Breast epithelium (tissue), 4 donors: ENCODE data around the gene OLFML2B. TPM values are rescaled to one million over a fixed set of nuclear protein-coding genes. Genes with fewer than 3 reads are reported as not detected.

ENCODE experiments used
- DNase-seq, 2 donors: peaks; one replicate each; pipeline ENCODE4 v3.0.0-alpha.2; 2019; ENCODE audit warnings: low spot score in 2 of 2
- H3K27ac ChIP-seq, 2 donors: fragments of 200-600 bp; sonication (generic) in 1 of 2; one replicate each; pipeline ENCODE4 v1.5.1; 2016 to 2019; ENCODE audit warnings: mild to moderate bottlenecking in 1 of 2
- H3K27me3 ChIP-seq, 2 donors: fragments of 200-600 bp; sonication (generic) in 1 of 2; one replicate each; pipeline versions ENCODE4 v1.5.1 to v1.6.0; 2017 to 2019; ENCODE audit warnings: control low read depth in 1 of 2, mild to moderate bottlenecking in 1 of 2
- H3K36me3 ChIP-seq: fragments of 200-600 bp; one replicate; pipeline ENCODE4 v1.5.1; 2019
- H3K4me1 ChIP-seq, 2 donors: fragments of 200-600 bp; sonication (generic); one replicate each; pipeline ENCODE4 v1.5.1; 2016 to 2019; ENCODE audit warnings: control low read depth in 1 of 2
- H3K4me3 ChIP-seq, 3 donors: fragments of 200-600 bp; sonication (generic); 1 replicate in 2 of 3; 2 replicates in 1 of 3; pipeline ENCODE4 v1.5.1; 2016 to 2019; ENCODE audit warnings: mild to moderate bottlenecking in 3 of 3, moderate library complexity in 2 of 3
- H3K9me3 ChIP-seq, 2 donors: fragments of 200-600 bp; sonication (generic) in 1 of 2; one replicate each; pipeline ENCODE4 v1.5.1; 2016 to 2019; ENCODE audit warnings: control low read depth in 1 of 2
- CTCF ChIP-seq, 3 donors: fragments of 450-650 bp; IDR thresholded peaks; one replicate each; pipeline ENCODE4 v1.5.1; 2016 to 2017; ENCODE audit warnings: antibody characterized with exemption in 3 of 3, mild to moderate bottlenecking in 3 of 3, moderate library complexity in 3 of 3
- POLR2A ChIP-seq: fragments of 450-650 bp; IDR thresholded peaks from one replicate; pipeline ENCODE4 v1.6.1; 2016; ENCODE audit warnings: antibody characterized with exemption, mild to moderate bottlenecking, moderate library complexity
- POLR2AphosphoS5 ChIP-seq, 3 donors: sonication (generic); formaldehyde crosslinking; IDR thresholded peaks; one replicate each; pipeline ENCODE4 v1.6.1; 2017; ENCODE audit warnings: antibody characterized with exemption in 3 of 3
- intact Hi-C: fragments of 100-400 bp; cut with DNase I; formaldehyde crosslinking; loops from one replicate; pipeline ENCODE4 v1.15.1; 2023; ENCODE audit warnings: low total_unique reads
- total RNA-seq, 3 donors: library from RNA; depleted of rRNA; stranded (reverse); fragments of >200 nt; gene quantifications; one replicate each; pipeline ENCODE4 v1.1.0, GENCODE V29; 2016

Gene OLFML2B
- total RNA-seq, 3 donors from 2014 or later = 5.2 to 9.6 (median 7.3) TPM

- H3K27me3 ChIP-seq = no peaks in the 10 kb centered on the region
- H3K4me3 ChIP-seq = no peak overlapping the region
- no peaks in the 10 kb centered on the region for H3K36me3 ChIP-seq
- no peak overlapping the region for H3K27ac ChIP-seq
- intact Hi-C loops = no loop called here
- no peak for DNase-seq
- TF ChIP-seq POLR2A = no peak
- TF ChIP-seq POLR2AphosphoS5 (IDR thresholded peaks at IDR 0.05) = no peak
- TF ChIP-seq CTCF (IDR thresholded peaks at IDR 0.05) = no peak
- no peaks in the 10 kb centered on the region for H3K9me3 ChIP-seq
- H3K4me1 ChIP-seq = no peaks in the 10 kb centered on the region
Measured at GRCh38 chr1:161943737-161944136, 79.9 kb downstream of the OLFML2B start.

GRCh38 chr1:161941726-161942436 lies 81.8 kb downstream of the OLFML2B start:
- no peaks in the 10 kb centered on the region for H3K27me3 ChIP-seq
- H3K9me3 ChIP-seq = no peaks in the 10 kb centered on the region
- no peak for DNase-seq
- H3K36me3 ChIP-seq = no peaks in the 10 kb centered on the region
- intact Hi-C loops = no loop called here
- no peak overlapping the region for H3K4me3 ChIP-seq
- no peaks in the 10 kb centered on the region for H3K4me1 ChIP-seq
- no peak overlapping the region for H3K27ac ChIP-seq
- TF ChIP-seq POLR2AphosphoS5 (IDR thresholded peaks at IDR 0.05) = no peak
- TF ChIP-seq POLR2A = no peak
- no peak for TF ChIP-seq CTCF (IDR thresholded peaks at IDR 0.05)

GRCh38 chr1:161940866-161941591 lies 82.6 kb downstream of the OLFML2B start:
- Histone ChIP-seq H3K27me3 (no peaks in the 10 kb centered on the region), H3K9me3 (no peaks in the 10 kb centered on the region), H3K27ac (no peak overlapping the region), H3K4me3 (no peak overlapping the region), H3K36me3 (no peaks in the 10 kb centered on the region), H3K4me1 (no peaks in the 10 kb centered on the region)
- TF ChIP-seq POLR2A = no peak
- no peak for TF ChIP-seq POLR2AphosphoS5 (IDR thresholded peaks at IDR 0.05)
- TF ChIP-seq CTCF (IDR thresholded peaks at IDR 0.05) = no peak
- intact Hi-C loops = no loop called here
- DNase-seq = no peak

GRCh38 chr1:161936786-161937185 lies 86.9 kb downstream of the OLFML2B start:
- H3K4me1 ChIP-seq = no peaks in the 10 kb centered on the region
- H3K36me3 ChIP-seq = no peaks in the 10 kb centered on the region
- DNase-seq = no peak
- no peak for TF ChIP-seq POLR2AphosphoS5 (IDR thresholded peaks at IDR 0.05)
- TF ChIP-seq POLR2A = no peak
- TF ChIP-seq CTCF (IDR thresholded peaks at IDR 0.05) = no peak
- intact Hi-C loops = no loop called here
- no peak overlapping the region for H3K27ac ChIP-seq
- no peaks in the 10 kb centered on the region for H3K27me3 ChIP-seq
- H3K9me3 ChIP-seq = no peaks in the 10 kb centered on the region
- no peak overlapping the region for H3K4me3 ChIP-seq

GRCh38 chr1:161935264-161935663 lies 88.4 kb downstream of the OLFML2B start:
- H3K4me3 ChIP-seq = no peak overlapping the region
- DNase-seq = no peak
- no peaks in the 10 kb centered on the region for H3K9me3 ChIP-seq
- intact Hi-C loops = no loop called here
- no peaks in the 10 kb centered on the region for H3K36me3 ChIP-seq
- no peak overlapping the region for H3K27ac ChIP-seq
- H3K27me3 ChIP-seq = no peaks in the 10 kb centered on the region
- TF ChIP-seq CTCF (IDR thresholded peaks at IDR 0.05) (no peak), POLR2A (no peak), POLR2AphosphoS5 (IDR thresholded peaks at IDR 0.05) (no peak)
- no peaks in the 10 kb centered on the region for H3K4me1 ChIP-seq
